Measurements from ENCODE around the gene ERCC6L.

The ERCC6L gene, protein sequence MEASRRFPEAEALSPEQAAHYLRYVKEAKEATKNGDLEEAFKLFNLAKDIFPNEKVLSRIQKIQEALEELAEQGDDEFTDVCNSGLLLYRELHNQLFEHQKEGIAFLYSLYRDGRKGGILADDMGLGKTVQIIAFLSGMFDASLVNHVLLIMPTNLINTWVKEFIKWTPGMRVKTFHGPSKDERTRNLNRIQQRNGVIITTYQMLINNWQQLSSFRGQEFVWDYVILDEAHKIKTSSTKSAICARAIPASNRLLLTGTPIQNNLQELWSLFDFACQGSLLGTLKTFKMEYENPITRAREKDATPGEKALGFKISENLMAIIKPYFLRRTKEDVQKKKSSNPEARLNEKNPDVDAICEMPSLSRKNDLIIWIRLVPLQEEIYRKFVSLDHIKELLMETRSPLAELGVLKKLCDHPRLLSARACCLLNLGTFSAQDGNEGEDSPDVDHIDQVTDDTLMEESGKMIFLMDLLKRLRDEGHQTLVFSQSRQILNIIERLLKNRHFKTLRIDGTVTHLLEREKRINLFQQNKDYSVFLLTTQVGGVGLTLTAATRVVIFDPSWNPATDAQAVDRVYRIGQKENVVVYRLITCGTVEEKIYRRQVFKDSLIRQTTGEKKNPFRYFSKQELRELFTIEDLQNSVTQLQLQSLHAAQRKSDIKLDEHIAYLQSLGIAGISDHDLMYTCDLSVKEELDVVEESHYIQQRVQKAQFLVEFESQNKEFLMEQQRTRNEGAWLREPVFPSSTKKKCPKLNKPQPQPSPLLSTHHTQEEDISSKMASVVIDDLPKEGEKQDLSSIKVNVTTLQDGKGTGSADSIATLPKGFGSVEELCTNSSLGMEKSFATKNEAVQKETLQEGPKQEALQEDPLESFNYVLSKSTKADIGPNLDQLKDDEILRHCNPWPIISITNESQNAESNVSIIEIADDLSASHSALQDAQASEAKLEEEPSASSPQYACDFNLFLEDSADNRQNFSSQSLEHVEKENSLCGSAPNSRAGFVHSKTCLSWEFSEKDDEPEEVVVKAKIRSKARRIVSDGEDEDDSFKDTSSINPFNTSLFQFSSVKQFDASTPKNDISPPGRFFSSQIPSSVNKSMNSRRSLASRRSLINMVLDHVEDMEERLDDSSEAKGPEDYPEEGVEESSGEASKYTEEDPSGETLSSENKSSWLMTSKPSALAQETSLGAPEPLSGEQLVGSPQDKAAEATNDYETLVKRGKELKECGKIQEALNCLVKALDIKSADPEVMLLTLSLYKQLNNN

GRCh38 chrX:72238721-72239475 lies at the start of gene ERCC6L:
ERCC6L (minus strand) TSS chrX:72239027; CDS start chrX:72238911, 116 bp downstream.
- POLR2A ChIA-PET (ENCODE audit: low non-redundant PET) = no interaction called here
- H3K27ac ChIP-seq = peak within 1 kb of the TSS; percentile 80
- DNase-seq (ENCODE audit: low spot score) = peak; percentile 83
- TF ChIP-seq, protein P1, sequence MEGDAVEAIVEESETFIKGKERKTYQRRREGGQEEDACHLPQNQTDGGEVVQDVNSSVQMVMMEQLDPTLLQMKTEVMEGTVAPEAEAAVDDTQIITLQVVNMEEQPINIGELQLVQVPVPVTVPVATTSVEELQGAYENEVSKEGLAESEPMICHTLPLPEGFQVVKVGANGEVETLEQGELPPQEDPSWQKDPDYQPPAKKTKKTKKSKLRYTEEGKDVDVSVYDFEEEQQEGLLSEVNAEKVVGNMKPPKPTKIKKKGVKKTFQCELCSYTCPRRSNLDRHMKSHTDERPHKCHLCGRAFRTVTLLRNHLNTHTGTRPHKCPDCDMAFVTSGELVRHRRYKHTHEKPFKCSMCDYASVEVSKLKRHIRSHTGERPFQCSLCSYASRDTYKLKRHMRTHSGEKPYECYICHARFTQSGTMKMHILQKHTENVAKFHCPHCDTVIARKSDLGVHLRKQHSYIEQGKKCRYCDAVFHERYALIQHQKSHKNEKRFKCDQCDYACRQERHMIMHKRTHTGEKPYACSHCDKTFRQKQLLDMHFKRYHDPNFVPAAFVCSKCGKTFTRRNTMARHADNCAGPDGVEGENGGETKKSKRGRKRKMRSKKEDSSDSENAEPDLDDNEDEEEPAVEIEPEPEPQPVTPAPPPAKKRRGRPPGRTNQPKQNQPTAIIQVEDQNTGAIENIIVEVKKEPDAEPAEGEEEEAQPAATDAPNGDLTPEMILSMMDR (conservative IDR thresholded peaks at IDR 0.05; ENCODE audit: low read depth) = no peak
- CTCF ChIA-PET = no interaction called here

GRCh38 chrX:72282302-72282701 lies 43.5 kb upstream of the ERCC6L start:
- TF ChIP-seq, protein P1 (conservative IDR thresholded peaks at IDR 0.05; ENCODE audit: low read depth) = no peak
- POLR2A ChIA-PET (ENCODE audit: low non-redundant PET) = no interaction called here
- CTCF ChIA-PET = no interaction called here
- no peak overlapping the region for H3K27ac ChIP-seq
- no peak for DNase-seq (ENCODE audit: low spot score)

DNA sequence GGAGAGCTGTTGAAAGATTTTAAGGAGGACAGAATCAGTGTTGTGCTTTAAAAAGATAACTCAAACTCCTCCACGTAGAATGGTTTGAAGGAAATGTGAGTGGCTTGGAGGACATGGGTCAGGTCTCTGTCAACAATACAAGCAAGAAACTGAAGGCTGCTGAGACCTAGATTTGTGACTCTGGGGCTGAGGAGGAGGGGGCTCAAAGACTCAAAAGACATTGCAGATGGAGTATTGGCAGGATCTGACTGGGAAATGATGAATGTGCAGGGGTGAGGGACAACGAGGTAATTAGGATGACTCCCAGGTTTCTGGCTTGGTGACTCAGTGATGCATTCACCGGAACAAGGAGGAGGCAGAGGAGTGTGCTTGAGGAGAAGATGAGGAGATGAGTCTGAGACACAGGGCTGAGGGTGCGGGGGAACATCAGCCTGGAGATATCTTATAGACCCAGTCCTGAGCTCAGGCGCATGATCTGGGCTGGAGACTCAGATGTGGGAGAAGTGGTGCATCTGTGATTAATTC lies 41.6 kb upstream of the ERCC6L start:
- peak; percentile 32 for DNase-seq (ENCODE audit: low spot score)
- CTCF ChIA-PET = no interaction called here
- H3K27ac ChIP-seq = no peak overlapping the region
- TF ChIP-seq, protein P1 (conservative IDR thresholded peaks at IDR 0.05; ENCODE audit: low read depth) = no peak
- POLR2A ChIA-PET (ENCODE audit: low non-redundant PET) = no interaction called here

GRCh38 chrX:72276478-72276953 lies 37.7 kb upstream of the ERCC6L start:
- TF ChIP-seq, protein P1 (conservative IDR thresholded peaks at IDR 0.05; ENCODE audit: low read depth) = no peak
- H3K27ac ChIP-seq = peak overlapping the region; percentile 77
- ChIA-PET CTCF (interaction anchor here (0.6 to 0.7 kb wide), 4 partner anchors 31 to 1275 kb away, joined by 3 to 6 read pairs (median 4); no protein-coding TSS in a partner anchor), POLR2A (ENCODE audit: low non-redundant PET) (interaction anchor here (0.6 to 1.2 kb wide), 3 partner anchors 18 to 260 kb away, joined by 3 read pairs; no protein-coding TSS in a partner anchor)
- no peak for DNase-seq (ENCODE audit: low spot score)

DNA sequence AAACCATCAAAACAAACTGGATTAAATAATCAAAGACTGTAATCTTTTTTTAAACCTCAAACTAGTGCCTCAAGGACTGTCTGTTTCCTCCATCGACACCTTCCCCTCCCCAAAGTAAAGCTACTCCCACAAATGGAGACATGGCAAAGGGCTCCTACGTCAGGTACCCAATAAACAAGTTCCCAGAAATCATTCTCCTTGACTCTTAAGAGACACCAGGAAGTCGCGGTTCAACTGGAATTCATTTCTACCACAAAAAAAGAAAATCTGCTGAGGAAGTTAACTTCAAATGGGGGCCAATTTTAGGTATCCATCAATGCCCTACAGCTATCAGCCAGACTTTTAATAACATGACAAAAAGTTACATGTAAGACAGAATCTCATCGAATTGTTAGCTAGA lies 35.7 kb upstream of the ERCC6L start:
- H3K27ac ChIP-seq = no peak overlapping the region
- ChIA-PET POLR2A (ENCODE audit: low non-redundant PET) (no interaction called here), CTCF (no interaction called here)
- DNase-seq (ENCODE audit: low spot score) = no peak
- TF ChIP-seq, protein P1 (conservative IDR thresholded peaks at IDR 0.05; ENCODE audit: low read depth) = no peak

Data from RWPE1 (cell line).